GM23248 (cell line): ENCODE data around the gene STIM1.

Experiments
- EZH2 ChIP-seq: fragments of 200-600 bp; sonication (generic); IDR thresholded peaks from 2 replicates; pipeline ENCODE4 v1.6.1; 2018; ENCODE audit warnings: antibody characterized with exemption, mild to moderate bottlenecking; ENCODE audit not compliant: insufficient read depth, poor library complexity, severe bottlenecking
- EZH2phosphoT487 ChIP-seq: fragments of 200-600 bp; sonication (generic); IDR thresholded peaks from 2 replicates; pipeline ENCODE4 v1.6.1; 2018; ENCODE audit warnings: antibody characterized with exemption, moderate library complexity, mild to moderate bottlenecking, low read depth; ENCODE audit not compliant: insufficient read depth

DNA sequence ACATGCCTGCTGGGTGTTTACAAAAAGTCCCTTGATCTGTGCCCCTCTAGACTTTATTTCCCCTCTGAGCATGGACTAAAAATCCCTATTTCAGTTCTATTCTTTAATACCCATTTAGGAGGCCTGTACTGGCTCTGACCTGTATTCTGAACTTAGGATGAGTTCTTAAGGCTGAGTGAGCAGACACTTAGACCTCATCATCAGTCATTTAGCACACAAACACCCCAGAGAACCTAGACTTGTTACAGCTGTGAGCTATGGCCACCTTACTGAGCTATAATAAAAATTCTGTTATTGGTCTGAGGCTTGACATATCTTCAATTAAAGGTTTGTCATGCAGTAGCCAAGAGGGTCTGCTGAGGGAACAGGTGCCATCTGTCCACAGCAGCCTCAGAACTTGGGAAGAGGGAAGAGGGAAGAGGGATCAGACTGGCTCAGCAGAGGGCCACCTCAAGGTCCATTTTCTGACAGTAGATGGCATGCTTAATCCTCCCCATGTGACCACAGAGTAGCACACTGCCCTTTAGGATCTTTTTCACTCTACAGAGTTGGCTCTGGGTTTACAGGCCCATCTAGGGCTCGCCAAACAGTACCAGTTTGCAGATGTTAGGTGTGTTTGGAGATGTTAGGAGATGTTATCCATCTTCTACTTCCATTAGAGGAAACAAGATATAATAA lies 209.0 kb downstream of the STIM1 start:
- no peak for TF ChIP-seq EZH2
- no peak for TF ChIP-seq EZH2phosphoT487
